GM12878 (cell line): ENCODE measurements around the gene RAMP1. TPM values are rescaled to one million over a fixed set of nuclear protein-coding genes. Genes with fewer than 3 reads are reported as not detected.

ENCODE experiments used
- ATAC-seq: fragments of 200-7000 bp; cut with Tn5 transposase; 3 replicates; pipeline ENCODE4 v1.9.1; 2020; ENCODE audit warnings: mild to moderate bottlenecking, moderate library complexity
- BruUV-seq: library from RNA; stranded (reverse); fragments of 400-500 nt; replicated peaks from 2 replicates; lab custom pipeline; 2021; lab: Mats Ljungman, UMichigan
- CTCF ChIA-PET: fragments of 300-600 bp; sonication (Branson Sonifier 250); formaldehyde crosslinking; extraction: SDS; loops from one replicate; lab custom pipeline; 2021; ENCODE audit warnings: inconsistent platforms; lab: Yijun Ruan, JAX
- POLR2A ChIA-PET: fragments of 350-600 bp; formaldehyde crosslinking; extraction: SDS; loops from one replicate; lab custom pipeline; 2021; ENCODE audit warnings: inconsistent platforms; lab: Charles Lee
- RAD21 ChIA-PET: fragments of 300-600 bp; sonication (Branson Sonifier 250); formaldehyde crosslinking; loops from one replicate; lab custom pipeline; 2023; ENCODE audit warnings: antibody characterized with exemption; ENCODE audit not compliant: unreplicated experiment; lab: Charles Lee
- SMC1A ChIA-PET: fragments of 300-600 bp; sonication (Branson Sonifier 250); formaldehyde crosslinking; loops from one replicate; lab custom pipeline; 2023; ENCODE audit not compliant: unreplicated experiment, uncharacterized antibody; lab: Charles Lee
- DNase-seq: peaks from one replicate; pipeline ENCODE4 v3.0.0-alpha.2; 2011; ENCODE audit warnings: low read depth, low spot score
- FAIRE-seq: peaks from 3 replicates; lab custom pipeline; 2011; peaks lifted over from hg19 to GRCh38; lab: Jason Lieb, UNC
- H2AFZ ChIP-seq: 2 replicates; pipeline ENCODE4 v1.6.0; 2011; ENCODE audit warnings: low read depth, low read length, control low read depth; ENCODE audit not compliant: control insufficient read depth
- H3K27ac ChIP-seq: 2 replicates; pipeline ENCODE4 v1.5.1; 2011; ENCODE audit warnings: control low read depth; ENCODE audit not compliant: control insufficient read depth, insufficient read depth
- H3K27me3 ChIP-seq, 2 experiments: replicated peaks in 1 of 2; 2 replicates each; pipeline versions ENCODE4 v1.6.0 to v1.6.1; 2011; ENCODE audit warnings: low read length in 1 of 2; ENCODE audit not compliant: control insufficient read depth in 2 of 2, insufficient read depth in 2 of 2
- H3K36me3 ChIP-seq, 2 experiments: 2 replicates each; pipeline ENCODE4 v1.5.1; 2011; ENCODE audit warnings: low read length in 1 of 2; ENCODE audit not compliant: control insufficient read depth in 2 of 2, insufficient read depth in 2 of 2
- H3K4me1 ChIP-seq: 2 replicates; pipeline ENCODE4 v1.6.1; 2011; ENCODE audit warnings: mild to moderate bottlenecking, low read length, moderate library complexity, mixed read lengths; ENCODE audit not compliant: control insufficient read depth, insufficient read depth
- H3K4me2 ChIP-seq: 2 replicates; pipeline ENCODE4 v1.6.0; 2011; ENCODE audit warnings: control low read depth; ENCODE audit not compliant: control insufficient read depth, insufficient read depth
- H3K4me3 ChIP-seq: fragments of 200-600 bp; sonication (generic); 2 replicates; pipeline ENCODE4 v1.5.1; 2016
- H3K79me2 ChIP-seq: 2 replicates; pipeline ENCODE4 v1.6.0; 2011; ENCODE audit warnings: low read length; ENCODE audit not compliant: control insufficient read depth, insufficient read depth
- H3K9ac ChIP-seq: 2 replicates; pipeline ENCODE4 v1.8.0; 2011; ENCODE audit warnings: low read length, control low read depth, mixed read lengths; ENCODE audit not compliant: control insufficient read depth, insufficient read depth
- H3K9me3 ChIP-seq: replicated peaks from 3 replicates; pipeline ENCODE4 v1.5.1; 2011; ENCODE audit warnings: mild to moderate bottlenecking, low read length; ENCODE audit not compliant: control insufficient read depth, insufficient read depth
- H4K20me1 ChIP-seq: 2 replicates; pipeline ENCODE4 v1.6.0; 2011; ENCODE audit not compliant: control insufficient read depth, insufficient read depth
- BCL11A ChIP-seq: IDR thresholded peaks from 2 replicates; pipeline ENCODE4 v1.6.1; 2011; ENCODE audit warnings: low read depth, low read length
- HDAC2 ChIP-seq: fragments of 200-600 bp; sonication (generic); IDR thresholded peaks from 2 replicates; pipeline ENCODE4 v1.6.1; 2017
- KDM1A ChIP-seq: fragments of 200-600 bp; sonication (generic); IDR thresholded peaks from 2 replicates; pipeline ENCODE4 v1.6.1; 2016; ENCODE audit warnings: borderline replicate concordance
- MEF2A ChIP-seq: IDR thresholded peaks from 2 replicates; pipeline ENCODE4 v1.6.1; 2011; ENCODE audit warnings: low read depth, mild to moderate bottlenecking, low read length, moderate library complexity; ENCODE audit not compliant: insufficient read depth
- WGBS: methylation state at CpG from one replicate; pipeline ENCODE4 v1.1.6; 2016; ENCODE audit warnings: low lambda C conversion rate; ENCODE audit not compliant: insufficient replicate concordance, insufficient coverage; ENCODE audit errors: missing lambda C conversion rate; 5-methylcytosine and 5-hydroxymethylcytosine counted together
- in situ Hi-C: fragments of 300-500 bp; cut with MboI; formaldehyde crosslinking; loops from 9 replicates; pipeline ENCODE4 v1.14.3; 2018; ENCODE audit warnings: mixed read lengths
- intact Hi-C: fragments of 100-400 bp; cut with micrococcal nuclease; formaldehyde crosslinking; loops from one replicate; pipeline ENCODE4 v1.14.2; 2022; ENCODE audit not compliant: unreplicated experiment
- polyA plus RNA-seq, 11 experiments: library from polyadenylated mRNA; depleted of rRNA in 4 of 11; unstranded in 6 of 11; stranded (reverse) in 5 of 11; fragments of >200 nt; fragmentation: Nextera tagmentation in 4 of 11; fragmentation: Illumina TruSeq in 1 of 11; extraction: Ambion mirVana in 4 of 11; extraction: Trizol in 1 of 11; gene quantifications; 1 replicate in 1 of 11; 2 replicates in 10 of 11; pipeline versions ENCODE4 v1.2.1 to v1.2.3, GENCODE V29; 2011 to 2016; ENCODE audit warnings: inconsistent platforms in 2 of 11, missing spikeins in 2 of 11, low read depth in 1 of 11
- total RNA-seq, 4 experiments: library from RNA; depleted of rRNA in 3 of 4; stranded (reverse); fragments of >200 nt in 3 of 4; fragmentation: Illumina TruSeq in 1 of 4; extraction: Trizol in 1 of 4; gene quantifications; 2 replicates each; pipeline versions ENCODE4 v1.2.1 to v1.2.3, GENCODE V29; 2013 to 2021
- TF ChIP-seq, protein P1 (sequence below): IDR thresholded peaks from 2 replicates; pipeline ENCODE4 v1.6.1; 2011; ENCODE audit warnings: low read depth, low read length, improper control_type of control experiment, borderline replicate concordance
- TF ChIP-seq, protein P2 (sequence below): fragments of 450-650 bp; conservative IDR thresholded peaks from 2 replicates; pipeline ENCODE4 v1.6.1; 2017; ENCODE audit warnings: mild to moderate bottlenecking, moderate library complexity

The RAMP1 gene
- total and polyA plus RNA-seq, 10 of the 15 experiments (the other 5 are each of a cell fraction or from before 2014, with no cell fraction given): 0.11 to 0.19 (median 0.12) TPM; not detected in 7

DNA sequence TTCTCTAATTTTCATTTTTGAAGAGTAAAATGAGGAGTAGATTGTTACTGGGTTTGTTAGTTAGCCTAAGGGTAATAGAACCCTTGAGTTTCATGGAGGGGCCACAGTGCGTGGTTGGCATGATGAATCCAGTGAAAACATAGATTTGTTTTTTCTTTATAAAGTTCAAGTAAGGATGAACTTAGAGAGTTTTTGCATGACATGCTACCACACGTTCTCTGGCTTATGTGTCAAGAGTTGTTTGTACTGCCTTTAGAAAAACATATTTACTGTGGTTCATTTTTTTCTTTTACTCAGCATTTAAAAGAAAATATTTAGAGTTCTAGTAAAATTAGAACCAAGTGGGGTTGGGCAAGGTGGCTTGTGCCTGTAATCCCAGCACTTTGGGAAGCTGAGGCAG lies 39.0 kb upstream of the RAMP1 start:
- ChIA-PET POLR2A (no interaction called here), SMC1A (interaction anchor here (1.0 to 1.3 kb wide), 3 partner anchors 8 to 66 kb away, joined by 3 to 5 read pairs (median 3); no protein-coding TSS in a partner anchor), CTCF (no interaction called here), RAD21 (no interaction called here)
- Histone ChIP-seq H3K4me1 (no peaks in the 10 kb centered on the region; the same call in 1 of the 2 replicates), H3K27me3 (no peaks in the 10 kb centered on the region), H3K4me2 (no peak overlapping the region), H3K9me3 (no peaks in the 10 kb centered on the region), H4K20me1 (no peaks in the 10 kb centered on the region), H3K79me2 (no peaks in the 10 kb centered on the region), H3K9ac (no peak overlapping the region), H3K27ac (no peak overlapping the region), H3K36me3 (no peaks in the 10 kb centered on the region), H2AFZ (no peak overlapping the region), H3K4me3 (no peak overlapping the region)
- WGBS: 88% methylated on average over 2 of the region's 2 CpGs
- intact Hi-C loops: no loop called here
- TF ChIP-seq BCL11A (no peak), KDM1A (no peak), MEF2A (no peak), HDAC2 (no peak)
- TF ChIP-seq, protein P1, sequence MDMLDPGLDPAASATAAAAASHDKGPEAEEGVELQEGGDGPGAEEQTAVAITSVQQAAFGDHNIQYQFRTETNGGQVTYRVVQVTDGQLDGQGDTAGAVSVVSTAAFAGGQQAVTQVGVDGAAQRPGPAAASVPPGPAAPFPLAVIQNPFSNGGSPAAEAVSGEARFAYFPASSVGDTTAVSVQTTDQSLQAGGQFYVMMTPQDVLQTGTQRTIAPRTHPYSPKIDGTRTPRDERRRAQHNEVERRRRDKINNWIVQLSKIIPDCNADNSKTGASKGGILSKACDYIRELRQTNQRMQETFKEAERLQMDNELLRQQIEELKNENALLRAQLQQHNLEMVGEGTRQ: no peak
- TF ChIP-seq, protein P2, sequence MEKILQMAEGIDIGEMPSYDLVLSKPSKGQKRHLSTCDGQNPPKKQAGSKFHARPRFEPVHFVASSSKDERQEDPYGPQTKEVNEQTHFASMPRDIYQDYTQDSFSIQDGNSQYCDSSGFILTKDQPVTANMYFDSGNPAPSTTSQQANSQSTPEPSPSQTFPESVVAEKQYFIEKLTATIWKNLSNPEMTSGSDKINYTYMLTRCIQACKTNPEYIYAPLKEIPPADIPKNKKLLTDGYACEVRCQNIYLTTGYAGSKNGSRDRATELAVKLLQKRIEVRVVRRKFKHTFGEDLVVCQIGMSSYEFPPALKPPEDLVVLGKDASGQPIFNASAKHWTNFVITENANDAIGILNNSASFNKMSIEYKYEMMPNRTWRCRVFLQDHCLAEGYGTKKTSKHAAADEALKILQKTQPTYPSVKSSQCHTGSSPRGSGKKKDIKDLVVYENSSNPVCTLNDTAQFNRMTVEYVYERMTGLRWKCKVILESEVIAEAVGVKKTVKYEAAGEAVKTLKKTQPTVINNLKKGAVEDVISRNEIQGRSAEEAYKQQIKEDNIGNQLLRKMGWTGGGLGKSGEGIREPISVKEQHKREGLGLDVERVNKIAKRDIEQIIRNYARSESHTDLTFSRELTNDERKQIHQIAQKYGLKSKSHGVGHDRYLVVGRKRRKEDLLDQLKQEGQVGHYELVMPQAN: no peak
- no TSS peak for BruUV-seq
- DNase-seq (no peak), FAIRE-seq (no peak), ATAC-seq (no peak)
- in situ Hi-C loops: no loop called here
